ENCODE results near the gene F12.

DNA sequence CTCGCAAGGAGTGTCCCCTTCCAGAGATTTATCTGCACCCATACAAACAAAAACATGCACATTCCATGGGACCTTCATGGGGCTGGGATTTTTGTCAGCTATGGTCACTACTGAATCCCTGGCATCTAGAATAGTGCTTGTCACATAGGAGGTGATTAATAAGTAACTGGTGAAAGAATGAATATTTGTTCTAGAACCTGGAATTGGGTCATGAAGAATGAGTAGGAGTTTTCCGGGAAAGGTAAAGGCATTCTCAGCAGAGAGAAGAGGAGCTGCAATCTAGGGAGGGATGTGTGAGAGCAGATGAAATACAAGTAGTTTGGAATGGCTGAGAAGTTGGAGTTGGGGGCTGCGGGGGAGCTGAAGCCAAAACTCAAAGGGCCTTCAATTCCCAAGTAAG, 55.1 kb downstream of the F12 start:
- TF ChIP-seq, protein P1, sequence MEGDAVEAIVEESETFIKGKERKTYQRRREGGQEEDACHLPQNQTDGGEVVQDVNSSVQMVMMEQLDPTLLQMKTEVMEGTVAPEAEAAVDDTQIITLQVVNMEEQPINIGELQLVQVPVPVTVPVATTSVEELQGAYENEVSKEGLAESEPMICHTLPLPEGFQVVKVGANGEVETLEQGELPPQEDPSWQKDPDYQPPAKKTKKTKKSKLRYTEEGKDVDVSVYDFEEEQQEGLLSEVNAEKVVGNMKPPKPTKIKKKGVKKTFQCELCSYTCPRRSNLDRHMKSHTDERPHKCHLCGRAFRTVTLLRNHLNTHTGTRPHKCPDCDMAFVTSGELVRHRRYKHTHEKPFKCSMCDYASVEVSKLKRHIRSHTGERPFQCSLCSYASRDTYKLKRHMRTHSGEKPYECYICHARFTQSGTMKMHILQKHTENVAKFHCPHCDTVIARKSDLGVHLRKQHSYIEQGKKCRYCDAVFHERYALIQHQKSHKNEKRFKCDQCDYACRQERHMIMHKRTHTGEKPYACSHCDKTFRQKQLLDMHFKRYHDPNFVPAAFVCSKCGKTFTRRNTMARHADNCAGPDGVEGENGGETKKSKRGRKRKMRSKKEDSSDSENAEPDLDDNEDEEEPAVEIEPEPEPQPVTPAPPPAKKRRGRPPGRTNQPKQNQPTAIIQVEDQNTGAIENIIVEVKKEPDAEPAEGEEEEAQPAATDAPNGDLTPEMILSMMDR (conservative IDR thresholded peaks at IDR 0.05 in 1 of 2, IDR thresholded peaks at IDR 0.05 in 1 of 2; ENCODE audit: low read depth in 1 of 2, low read length in 2 of 2), result no peak
- TF ChIP-seq EZH2 (IDR thresholded peaks at IDR 0.05; ENCODE audit: low read length, missing control alignments), result no peak

Measured in fibroblast of lung (primary cell).